Central memory CD4-positive, alpha-beta T cell (primary cell): ENCODE data around the gene SBF2.
"Not testable (repeated sequence)": the region's sequence is repeated elsewhere in the genome, so short reads cannot be mapped to it uniquely, and the experiment has no call there.

Source experiments
- DNase-seq: peaks from one replicate; pipeline ENCODE4 v3.0.0; 2022

Gene SBF2

DNA sequence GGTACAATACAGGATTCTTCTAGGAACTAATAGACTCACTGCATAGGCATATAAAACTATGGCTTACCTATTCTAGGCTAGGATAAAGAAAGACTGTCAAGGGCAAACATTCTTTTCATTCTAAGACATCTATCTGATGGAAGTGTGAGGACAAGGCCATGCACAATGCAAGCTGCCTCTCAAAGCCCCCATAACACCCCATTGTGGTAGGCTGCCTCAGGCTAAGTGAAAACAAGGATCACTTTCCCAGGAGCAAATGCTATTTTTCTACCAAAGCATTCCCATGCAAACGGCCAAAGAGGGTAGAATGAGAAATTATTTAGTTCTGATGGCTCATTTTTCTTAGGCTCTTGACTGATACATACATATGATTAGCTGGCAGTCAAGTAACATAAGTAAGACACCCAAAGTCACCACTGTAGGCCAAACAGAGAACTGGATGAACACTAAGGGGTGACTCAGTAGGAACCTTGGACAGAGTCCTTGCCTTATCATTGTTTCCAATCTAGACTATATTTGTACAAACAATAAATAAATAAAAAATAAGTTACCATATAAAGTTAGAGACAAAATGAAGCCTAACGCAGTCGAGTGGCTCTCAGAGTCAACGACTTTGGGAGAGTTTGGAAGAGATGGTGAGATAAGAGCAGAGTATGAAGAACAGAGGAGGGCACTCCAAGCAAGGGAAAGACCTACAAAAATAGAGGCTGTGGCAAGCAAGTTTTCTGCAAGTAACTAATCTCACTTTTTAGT, 303.6 kb downstream of the SBF2 start:
- DNase-seq = no peak

DNA sequence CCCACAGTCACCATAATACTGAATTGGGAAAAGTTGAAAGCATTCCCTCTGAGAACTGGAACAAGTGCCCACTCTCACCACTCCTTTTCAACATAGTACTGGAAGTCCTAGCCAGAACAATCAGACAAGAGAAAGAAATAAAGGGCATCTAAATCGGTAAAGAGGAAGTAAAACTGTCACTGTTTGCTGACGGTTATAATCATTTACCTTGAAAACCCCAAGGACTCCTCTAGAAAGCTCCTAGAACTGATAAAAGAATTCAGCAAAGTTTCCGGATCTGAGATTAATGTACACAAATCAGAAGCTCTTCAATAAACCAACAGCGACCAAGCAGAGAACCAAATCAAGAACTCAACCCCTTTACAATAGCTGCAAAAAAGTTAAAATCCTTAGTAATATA, 306.7 kb downstream of the SBF2 start:
- DNase-seq = not testable (repeated sequence)

DNA sequence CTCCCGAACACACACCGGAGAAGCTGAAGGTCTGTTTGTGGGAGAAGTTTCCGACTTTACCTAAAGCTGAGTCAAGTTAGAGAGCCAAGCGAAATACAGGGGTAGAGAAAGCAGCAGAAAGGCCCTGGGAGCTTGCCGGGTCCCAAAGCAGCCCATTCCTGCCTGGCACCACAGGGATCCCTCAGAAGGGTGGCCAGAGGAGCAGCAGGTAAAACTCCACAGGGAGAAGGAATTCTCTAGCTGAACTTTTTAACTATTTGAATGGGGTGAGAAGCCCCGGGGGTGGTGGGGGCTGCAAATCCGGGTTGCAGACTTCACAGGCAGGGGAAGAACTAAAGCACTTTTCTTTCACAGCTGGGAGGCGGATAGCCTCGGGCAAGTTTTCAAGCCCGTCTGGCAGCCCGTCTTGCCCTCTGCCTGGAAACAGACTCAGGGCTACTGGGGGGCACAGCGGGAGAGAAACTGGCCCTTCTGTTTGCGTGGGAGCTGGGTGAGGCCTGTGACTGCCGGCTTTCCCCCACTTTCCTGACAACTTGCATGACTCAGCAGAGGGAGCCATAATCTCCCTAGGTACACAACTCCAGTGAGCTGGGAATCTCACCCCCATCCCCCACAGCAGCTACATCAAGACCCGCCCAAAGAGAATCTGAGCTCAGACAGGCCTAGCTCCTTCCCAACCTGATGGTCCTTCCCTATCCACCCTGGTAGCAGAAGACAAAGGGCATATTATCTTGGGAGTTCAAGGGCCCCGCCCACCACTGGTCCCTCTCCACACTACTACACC, 311.0 kb downstream of the SBF2 start:
- DNase-seq = no peak

DNA sequence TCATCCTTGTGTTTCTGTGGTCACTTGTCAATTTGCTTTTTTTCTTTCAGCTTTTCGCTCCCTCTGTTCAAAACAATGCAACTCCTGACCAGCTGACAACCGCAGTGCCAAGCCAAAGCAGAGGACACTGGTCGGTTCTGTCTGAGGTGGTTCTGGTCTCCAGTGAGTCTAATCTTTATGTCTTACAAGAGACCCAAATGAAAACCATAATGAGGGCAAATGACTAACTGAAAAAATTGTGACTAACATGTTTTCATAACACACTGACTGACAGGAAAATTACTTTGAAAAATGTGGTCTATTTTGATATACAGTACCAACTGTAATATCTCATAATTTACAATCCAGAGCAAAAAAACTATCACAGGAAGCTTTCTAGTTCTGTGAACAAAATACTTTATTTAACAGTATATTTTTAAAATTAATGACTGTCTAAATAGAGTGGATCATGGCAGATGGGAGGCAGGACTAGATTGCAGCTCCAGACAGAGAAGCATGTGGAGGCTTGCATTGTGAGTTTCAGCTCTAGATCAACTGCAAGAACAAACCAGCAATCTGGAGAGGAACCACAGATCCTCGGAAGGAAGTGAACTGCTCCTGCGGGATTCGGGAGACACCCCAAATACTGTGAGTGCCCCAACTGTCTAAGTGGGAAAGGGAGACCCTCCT, 311.8 kb downstream of the SBF2 start:
- DNase-seq = no peak

DNA sequence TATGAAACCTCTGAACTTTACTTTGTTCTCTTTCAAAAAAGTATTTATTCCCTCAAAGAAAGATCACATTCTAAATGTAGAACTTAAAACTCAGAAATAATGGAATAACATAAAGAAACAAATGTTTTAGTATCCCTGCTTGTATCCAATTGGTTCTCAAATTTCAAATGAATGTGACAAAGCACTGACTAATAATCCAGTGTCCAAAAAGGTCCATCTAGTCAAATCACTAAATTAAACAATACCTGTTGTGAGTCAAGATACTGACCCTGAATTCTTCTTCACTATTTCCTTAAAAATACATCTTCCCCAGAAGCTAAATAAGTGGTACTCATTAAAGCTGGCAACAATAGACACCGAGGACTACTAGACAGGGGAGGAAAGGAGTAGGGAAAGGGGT, 313.1 kb downstream of the SBF2 start:
- no peak for DNase-seq

DNA sequence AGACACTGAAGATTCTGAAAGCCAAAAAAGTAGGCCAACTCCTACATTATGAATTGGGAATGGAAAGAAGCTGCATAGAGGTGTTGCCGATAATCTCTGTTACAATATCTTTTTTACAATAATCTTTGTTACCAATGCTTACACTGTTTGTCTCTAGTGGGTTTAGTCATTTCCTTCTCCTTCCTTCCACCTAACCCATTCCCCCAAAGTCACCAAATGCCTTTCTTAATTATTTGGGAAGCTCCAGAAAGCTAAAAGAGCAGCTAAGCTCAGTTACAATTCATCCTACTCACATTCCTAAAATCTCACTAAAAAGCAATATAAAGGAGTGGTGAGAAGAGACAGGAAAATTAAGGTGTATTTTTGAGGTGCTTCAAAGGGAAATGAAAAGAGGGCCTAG, 316.5 kb downstream of the SBF2 start:
- DNase-seq = no peak

DNA sequence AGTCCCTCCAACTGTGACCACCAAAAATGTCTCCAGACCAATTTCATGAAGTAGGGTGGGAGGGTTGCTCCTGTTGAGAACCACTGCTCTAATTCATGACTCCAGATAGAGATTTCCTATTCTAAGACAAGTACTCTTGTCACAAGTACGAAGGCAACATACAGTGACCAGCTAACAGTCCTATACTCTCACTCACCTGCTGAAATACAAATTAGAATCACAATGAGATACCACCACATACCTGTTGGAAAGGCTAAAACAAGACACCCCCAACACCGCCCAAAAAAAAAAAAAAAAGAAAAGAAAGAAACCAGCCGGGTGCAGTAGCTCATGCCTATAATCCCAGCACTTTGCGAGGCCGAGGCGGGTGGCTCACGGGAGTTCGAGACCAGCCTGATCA, 319.6 kb downstream of the SBF2 start:
- no peak for DNase-seq

DNA sequence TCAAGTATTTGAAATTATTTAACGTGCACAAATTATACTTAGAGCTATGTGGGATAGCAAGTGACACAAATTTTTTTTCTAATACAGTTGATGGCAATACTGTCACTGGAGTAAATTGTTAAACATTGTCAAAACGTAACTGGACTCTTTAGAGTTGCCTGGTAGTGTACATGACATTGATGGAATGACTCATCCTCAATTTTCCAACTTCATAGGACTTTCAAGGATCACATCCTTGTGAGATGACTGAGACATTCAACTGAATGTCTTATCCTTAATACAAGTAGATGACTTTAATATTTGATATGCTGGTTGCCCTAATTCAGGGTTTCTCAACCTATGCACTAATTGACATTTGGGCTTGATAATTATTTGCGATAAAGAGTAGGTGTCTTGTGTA, 320.1 kb downstream of the SBF2 start:
- no peak for DNase-seq

DNA sequence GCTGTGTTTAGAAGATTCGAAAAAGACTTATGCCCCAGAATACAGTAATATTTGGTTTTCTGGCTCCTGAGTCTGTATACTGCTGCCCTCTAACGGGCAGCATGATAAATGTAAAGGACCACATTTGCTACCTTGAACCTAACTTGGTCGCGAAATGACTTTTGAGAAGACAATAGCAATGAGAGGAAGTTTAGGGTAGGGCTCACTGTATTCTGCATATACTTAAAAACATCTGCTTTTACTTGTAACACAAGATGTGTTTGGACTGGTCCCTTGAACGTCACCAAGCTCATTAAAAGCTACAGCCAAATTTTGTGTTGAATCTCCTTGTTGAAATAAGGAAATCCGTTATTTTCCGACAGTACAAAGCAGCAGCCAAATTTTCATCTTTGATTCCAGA, 321.0 kb downstream of the SBF2 start:
- DNase-seq = peak; percentile 3

DNA sequence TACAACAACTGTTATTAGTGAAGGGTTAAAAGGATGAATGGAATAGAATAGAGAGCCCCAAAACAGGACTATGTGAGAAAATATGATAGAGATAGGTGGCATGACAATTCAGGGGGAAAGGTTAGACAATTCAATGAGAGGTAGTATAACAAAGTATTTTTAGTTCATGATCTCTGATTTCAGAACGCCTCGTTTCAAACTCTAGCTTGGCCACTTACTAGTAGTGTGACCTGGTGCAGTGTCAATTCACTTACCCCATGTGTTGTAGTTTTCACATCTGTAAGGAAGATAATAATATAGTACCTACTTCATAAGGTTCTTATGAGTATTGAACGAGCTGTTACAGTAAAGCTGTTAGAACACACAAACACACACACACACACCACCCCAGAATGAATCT, 322.1 kb downstream of the SBF2 start:
- no peak for DNase-seq

DNA sequence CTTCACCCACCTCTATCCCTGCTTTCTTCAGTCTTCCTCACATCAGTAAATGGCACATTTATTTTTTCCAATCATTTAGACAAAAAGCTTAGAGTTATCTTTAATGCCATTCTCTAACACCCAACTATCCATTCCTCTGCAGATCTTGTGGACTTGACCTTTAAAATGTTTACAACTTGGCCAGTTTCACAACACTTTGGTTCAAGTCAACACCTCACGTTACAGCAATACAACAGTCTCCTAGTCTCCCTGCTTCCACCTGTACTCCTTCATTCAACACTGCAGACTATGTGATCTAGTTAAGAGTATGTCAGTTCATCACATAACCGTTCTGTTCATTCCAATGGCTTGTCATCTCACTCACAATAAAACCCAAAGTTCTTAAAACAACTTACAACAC, 325.0 kb downstream of the SBF2 start:
- no peak for DNase-seq

DNA sequence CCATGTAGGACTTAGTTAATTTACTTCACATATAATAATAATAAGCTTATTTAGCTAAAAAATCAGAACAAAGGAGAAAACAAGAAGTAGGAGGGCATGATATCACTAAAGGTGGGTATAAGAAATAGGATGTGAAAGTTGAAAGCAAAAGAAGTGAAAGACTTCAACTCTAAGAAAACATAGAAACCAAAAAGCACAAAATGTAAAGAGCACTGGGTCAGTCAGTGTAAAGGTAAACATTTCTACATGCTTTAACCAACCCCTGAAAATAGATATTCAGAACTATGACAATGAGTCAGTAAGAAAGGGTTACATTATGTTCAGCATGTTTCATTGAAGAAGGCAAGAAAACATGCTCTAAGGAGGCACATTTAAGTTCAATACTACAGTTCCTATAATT, 331.3 kb downstream of the SBF2 start:
- no peak for DNase-seq

DNA sequence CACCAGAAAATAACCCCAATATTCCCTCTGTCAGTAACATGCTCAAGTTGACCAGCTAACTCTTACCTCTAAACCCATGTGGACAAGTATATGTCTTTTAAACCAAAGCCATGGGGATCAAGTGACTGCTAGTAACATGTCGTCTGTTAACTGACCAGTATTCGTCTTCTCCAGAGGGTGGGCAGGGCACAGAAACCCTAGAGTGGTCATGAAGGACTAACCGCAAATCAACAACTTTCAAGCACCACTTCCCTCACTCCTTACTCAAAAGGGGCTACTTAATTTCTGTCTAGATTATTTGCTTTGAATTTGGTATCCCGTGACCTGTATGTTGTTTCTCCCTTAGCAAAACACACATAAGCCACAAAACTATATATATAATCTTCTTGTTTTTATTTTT, 336.9 kb downstream of the SBF2 start:
- no peak for DNase-seq

DNA sequence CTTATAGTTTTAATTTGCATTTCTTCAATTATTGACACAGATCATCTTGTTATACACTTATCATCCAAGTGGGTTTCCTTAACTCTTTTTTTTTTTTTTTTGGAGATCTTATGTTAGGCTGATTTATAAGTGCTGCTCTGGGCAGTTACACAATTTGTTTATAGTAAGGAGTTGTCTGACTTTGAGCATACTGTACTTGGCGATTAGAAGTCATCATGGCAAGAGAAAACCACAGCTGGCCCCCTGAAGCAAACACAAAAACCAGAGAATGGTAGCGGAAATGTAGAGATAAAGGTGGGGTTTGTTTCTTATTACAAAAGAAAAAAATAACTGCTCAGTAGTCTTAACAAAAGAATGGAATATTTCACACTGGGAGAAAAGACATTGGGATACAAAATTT, 337.5 kb downstream of the SBF2 start:
- DNase-seq = no peak

DNA sequence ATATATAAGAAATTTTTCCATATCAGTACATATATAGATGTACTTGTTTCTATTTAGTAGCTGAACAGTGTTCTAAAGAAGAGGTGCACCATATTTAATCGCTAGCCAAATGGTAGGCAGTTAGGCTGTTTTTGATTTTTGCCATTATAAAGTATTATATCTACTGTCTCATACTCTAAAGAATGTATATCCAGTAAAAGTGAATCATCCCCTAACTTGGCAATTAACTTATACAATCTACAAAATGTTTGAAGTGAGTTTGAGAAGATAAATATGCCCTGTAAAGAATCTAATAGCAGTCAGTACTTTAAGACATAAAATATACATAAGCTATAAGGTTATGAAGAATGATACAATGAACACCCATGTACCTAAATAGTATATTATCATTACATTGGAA, 338.6 kb downstream of the SBF2 start:
- no peak for DNase-seq

DNA sequence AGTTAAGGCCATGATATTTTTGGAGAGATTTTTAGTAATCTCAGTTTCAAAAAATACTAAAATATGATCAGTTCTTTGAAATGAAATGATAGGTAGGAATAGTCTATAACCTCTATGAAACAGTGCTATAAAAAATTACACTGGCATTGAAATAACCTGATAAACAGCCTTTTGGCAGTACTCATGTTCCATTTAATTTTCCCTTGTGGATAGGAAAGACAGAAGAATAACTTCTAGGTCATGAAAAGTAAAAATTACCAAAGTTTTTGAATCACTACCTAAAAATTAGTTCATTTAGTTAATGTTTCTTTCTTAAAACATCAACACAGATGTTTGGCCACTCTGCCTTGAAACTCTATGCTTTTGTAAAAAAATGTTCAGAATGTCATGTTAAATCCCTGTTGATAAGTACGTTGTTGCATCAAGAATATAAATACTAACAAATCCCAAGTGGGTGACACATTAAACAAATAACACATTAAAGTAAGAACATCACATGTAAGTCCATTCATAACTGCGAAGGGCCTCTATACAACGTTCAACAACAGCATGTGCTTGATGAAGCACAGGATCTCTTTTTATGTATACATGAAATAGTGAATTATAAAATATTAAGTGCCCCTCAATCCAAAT, 339.9 kb downstream of the SBF2 start:
- DNase-seq = no peak

DNA sequence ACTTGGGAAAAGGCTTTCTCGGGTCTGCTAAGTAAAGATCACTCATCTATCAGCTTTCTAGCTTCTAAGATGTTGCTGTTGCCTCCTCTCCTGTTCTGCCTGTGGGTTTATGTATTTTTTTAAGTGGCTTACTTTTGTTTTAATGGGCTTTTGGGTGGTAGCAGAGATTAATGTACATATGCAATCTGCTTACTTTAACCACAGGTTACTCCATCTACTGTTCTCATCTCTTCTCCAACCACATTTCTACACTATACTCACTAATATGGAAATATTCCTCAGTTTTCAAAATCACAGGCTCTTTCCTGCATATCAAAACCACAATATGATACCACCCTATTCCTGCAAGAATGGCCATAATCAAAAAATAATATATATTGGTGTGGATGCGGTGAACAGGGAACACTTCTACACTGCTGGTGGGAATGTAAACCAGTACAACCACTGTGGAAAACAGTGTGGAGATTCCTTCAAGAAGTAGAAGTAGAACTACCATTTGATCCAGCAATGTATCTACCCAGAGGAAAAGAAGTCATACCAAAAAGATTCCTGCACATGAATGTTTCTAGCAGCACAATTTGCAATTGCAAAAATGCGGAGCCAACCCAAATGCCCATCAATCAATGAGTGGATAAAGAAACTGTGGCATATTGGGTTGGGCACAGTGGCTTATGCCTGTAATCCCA, 341.4 kb downstream of the SBF2 start:
- DNase-seq = no peak

DNA sequence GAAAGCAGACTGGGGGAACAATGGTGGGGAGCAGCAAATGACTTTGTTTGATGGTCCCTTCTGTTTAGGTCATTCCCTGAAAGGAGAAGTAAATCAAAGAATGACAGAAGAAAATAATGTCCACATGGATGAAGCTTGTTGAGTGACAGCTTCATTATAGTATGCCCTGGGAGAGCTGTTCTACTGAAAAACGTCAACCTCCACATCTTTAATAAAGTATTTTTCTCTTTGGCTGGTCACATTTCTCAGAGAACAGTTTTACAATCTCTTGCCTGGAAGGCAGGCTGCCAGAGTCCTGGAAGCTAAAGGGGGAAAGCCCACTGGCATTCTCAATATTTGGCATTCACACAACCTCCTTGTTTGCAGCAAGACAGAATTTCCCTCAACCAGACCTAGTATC, 342.2 kb downstream of the SBF2 start:
- no peak for DNase-seq

DNA sequence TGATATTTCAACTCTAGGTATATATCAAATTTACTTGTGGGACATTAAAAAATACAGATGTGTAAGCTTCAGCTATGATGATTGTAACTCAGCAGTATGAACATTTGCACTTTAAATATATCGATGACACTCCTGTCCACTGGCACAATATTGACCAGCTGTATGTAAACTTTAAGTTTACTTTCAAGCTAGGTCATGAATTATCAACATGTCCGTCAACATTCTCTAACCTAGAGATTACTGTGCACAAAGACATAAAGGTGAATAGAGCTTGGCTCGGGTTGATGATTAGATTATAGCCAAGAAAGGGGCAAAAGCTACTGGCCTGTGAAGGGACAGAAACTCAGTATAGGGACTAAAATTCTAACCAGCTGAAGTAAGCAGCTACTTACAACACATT, 343.6 kb downstream of the SBF2 start:
- no peak for DNase-seq

DNA sequence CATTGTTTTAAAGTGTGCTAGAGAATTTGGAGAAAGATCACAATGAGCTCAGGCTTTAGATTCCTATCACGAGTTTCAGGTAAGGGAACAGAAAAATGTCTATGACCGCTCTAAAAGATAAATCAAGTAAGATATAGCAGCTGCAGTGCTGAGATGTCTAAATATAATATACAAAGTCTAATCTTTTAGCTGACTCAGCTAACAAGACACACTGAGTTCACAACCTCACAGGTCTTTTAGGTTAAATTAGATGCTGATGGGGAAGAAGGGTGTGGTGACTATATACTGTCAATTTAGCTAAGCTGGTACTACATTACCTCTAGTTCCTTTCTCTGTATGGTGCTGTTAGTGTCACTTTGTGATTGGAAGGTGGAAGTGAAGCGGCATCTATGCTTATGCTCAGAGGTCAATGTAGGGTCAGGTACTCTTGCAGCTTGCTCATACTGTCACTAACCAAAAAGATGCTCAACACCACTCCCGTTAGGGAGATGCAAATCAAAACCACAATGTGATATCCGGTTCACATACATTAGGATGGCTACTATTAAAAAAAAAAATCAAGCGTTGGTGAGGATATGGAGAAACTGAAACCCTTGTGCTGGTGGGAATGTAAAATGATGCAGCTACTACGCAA, 346.7 kb downstream of the SBF2 start:
- DNase-seq = no peak

DNA sequence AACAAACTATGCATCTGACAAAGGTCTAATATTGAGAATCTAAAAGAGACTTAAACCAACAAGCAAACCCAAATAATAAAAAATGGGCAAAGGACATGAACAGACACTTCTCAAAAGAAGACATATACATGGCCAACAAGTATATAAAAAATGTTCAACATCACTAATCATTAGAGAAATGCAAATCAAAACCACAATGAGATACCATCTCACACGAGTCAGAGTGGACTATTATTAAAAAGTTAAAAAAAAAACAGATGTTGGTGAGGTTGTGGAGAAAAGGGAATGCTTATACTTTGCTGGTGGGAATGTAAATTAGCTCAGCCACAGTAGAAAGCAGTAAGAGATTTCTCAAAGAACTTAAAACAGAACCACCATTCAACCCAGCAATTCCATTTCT, 348.3 kb downstream of the SBF2 start:
- DNase-seq = not testable (repeated sequence)

DNA sequence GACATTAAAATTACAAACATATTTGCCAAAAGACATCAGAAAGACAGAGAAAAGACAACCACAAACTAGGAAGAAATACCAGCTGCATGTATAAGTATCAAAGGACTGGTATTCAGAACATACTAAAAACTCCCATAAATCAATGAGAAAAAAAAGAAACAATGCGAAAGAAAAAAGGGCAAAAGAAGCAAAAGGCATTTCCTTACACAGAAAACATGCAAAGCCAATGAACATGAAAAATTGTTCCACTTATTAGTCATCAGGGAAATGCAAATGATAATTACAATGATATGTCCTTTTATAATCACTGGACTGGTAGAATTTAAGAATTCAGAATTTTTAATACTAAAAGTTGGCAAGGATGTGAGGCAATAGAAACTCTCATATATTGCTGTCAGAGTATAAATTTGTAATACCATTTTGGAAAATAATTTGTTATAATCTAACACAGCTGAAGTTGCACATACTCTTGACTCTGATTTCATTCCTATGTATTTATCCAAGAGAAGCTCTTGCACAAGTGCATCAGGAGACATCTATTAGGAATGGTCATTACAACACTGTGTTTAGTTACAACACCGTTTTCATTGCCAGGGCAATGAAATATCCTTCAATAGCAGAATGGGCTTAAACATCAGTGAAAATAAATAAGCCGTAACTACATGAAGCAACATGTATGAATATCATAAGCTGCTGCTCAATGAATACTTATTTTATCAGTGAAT, 350.5 kb downstream of the SBF2 start:
- no peak for DNase-seq
